Suprapubic skin (tissue), 4 donors: Measurements from ENCODE around the gene MAST2.

Experiments used
- POLR2A ChIP-seq, 2 donors: fragments of 450-650 bp; IDR thresholded peaks; one replicate each; pipeline ENCODE4 v1.6.1; 2017; ENCODE audit warnings: antibody characterized with exemption in 2 of 2, mild to moderate bottlenecking in 2 of 2, moderate library complexity in 2 of 2
- POLR2AphosphoS5 ChIP-seq, 3 donors: sonication (generic); formaldehyde crosslinking; IDR thresholded peaks; one replicate each; pipeline ENCODE4 v1.6.1; 2017; ENCODE audit warnings: antibody characterized with exemption in 3 of 3
- TF ChIP-seq, protein P1 (sequence below), 2 donors: fragments of 200-600 bp in 1 of 2; fragments of 450-650 bp in 1 of 2; sonication (generic) in 1 of 2; IDR thresholded peaks; one replicate each; pipeline ENCODE4 v1.5.1; 2016 to 2019; ENCODE audit warnings: antibody characterized with exemption in 2 of 2, mild to moderate bottlenecking in 1 of 2, moderate library complexity in 1 of 2

DNA sequence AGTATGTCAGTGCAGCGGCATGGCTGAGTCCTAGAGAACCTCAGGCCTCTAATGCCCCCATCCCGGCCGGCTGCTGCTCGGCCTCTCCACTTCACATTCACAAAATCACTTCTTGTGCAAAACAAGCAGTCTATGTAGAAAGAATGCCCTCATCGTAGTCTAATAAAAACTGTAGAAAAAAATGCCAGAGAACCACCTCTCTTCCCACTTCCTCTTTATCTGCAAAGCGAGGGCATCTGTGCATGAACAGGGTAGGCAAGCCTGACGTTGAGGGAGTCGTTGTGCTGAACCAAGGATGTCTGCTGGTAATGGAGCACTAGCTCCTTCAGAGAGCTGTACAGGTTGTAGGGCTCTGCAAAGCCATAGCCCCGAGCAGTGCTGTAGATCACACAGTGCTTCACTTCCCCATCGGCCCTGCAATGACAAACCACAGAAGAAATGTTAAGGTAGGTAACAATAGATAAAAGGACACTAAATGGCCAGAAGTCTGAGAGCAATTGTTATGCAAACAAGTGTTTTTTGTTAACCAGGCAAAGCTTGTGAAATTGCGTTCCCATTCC, 240.1 kb downstream of the MAST2 start:
- TF ChIP-seq, protein P1, sequence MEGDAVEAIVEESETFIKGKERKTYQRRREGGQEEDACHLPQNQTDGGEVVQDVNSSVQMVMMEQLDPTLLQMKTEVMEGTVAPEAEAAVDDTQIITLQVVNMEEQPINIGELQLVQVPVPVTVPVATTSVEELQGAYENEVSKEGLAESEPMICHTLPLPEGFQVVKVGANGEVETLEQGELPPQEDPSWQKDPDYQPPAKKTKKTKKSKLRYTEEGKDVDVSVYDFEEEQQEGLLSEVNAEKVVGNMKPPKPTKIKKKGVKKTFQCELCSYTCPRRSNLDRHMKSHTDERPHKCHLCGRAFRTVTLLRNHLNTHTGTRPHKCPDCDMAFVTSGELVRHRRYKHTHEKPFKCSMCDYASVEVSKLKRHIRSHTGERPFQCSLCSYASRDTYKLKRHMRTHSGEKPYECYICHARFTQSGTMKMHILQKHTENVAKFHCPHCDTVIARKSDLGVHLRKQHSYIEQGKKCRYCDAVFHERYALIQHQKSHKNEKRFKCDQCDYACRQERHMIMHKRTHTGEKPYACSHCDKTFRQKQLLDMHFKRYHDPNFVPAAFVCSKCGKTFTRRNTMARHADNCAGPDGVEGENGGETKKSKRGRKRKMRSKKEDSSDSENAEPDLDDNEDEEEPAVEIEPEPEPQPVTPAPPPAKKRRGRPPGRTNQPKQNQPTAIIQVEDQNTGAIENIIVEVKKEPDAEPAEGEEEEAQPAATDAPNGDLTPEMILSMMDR (IDR thresholded peaks at IDR 0.05): no peak
- TF ChIP-seq POLR2A (IDR thresholded peaks at IDR 0.05) (no peak), POLR2AphosphoS5 (IDR thresholded peaks at IDR 0.05) (no peak)
